ENCODE measurements around the gene ALKBH5.

ALKBH5 gene

DNA sequence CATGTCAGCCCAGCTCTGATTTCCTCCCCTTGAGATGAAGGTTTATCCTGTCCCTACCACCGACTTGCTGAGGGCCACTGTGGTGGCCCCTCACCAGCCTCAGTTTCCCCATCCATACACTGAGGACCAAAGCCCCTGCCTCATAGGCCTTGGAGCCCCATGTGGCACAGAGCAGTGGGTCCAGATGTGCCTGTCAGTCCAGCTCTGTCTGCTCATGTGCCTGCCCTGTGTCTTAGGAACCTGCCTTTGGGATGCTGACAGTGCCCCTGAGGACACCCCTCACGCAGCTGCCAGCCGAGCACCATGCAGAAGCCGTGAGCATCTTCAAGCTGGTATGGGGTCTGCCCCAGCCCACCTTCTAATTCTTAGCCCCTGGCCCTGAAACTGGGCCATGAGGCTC, 39.4 kb upstream of the ALKBH5 start:
- DNase-seq: no peak
- no CpG with 5 or more reads among the region's 4 CpGs for WGBS (ENCODE audit: extremely low coverage, insufficient coverage, low lambda C conversion rate)

DNA sequence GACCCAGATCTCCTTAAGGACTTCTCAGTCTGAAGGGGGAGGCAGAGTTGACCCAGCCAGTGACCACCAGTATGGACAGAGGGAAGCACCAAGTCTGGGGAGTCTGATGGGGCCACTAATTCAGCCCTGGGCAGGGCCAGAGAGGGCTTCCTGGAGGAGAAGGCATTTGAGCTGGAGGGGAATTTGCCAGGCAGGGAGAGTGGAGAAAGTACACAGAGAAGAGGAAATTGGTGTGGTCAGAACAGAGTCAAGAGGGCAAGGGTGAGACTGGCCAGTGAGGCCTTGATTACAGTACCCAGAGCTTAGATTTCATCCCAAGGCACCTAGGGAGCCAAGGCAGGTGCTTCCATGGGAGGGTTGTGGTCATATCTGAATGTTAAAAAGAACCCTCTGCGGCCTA, 38.8 kb upstream of the ALKBH5 start:
- no peak overlapping the region for H3K18ac ChIP-seq (ENCODE audit: low read length)
- no peak overlapping the region for H2AK5ac ChIP-seq (ENCODE audit: low read length)
- no peak overlapping the region for H3K4me2 ChIP-seq (ENCODE audit: low read length)
- no peak overlapping the region for H2BK120ac ChIP-seq (ENCODE audit: low read depth, low read length)
- no peak overlapping the region for H3K4ac ChIP-seq (ENCODE audit: low read depth, low read length)
- H3K79me1 ChIP-seq (ENCODE audit: low read length): no peaks in the 10 kb centered on the region
- no peak overlapping the region for H3K9ac ChIP-seq (ENCODE audit: low read length)
- H3K36me3 ChIP-seq (ENCODE audit: control insufficient read depth, insufficient read depth, low read length): no peaks in the 10 kb centered on the region
- no peak overlapping the region for H2BK5ac ChIP-seq (ENCODE audit: low read length)
- no CpG with 5 or more reads among the region's 1 CpG for WGBS (ENCODE audit: extremely low coverage, insufficient coverage, low lambda C conversion rate)
- no peak for DNase-seq
- no peaks in the 10 kb centered on the region for H3K79me2 ChIP-seq (ENCODE audit: control insufficient read depth, insufficient read depth, low read length)
- H3K23ac ChIP-seq (ENCODE audit: low read length): no peak overlapping the region
- no peak overlapping the region for H4K8ac ChIP-seq (ENCODE audit: low read depth, low read length)
- H3K56ac ChIP-seq (ENCODE audit: low read length): no peak overlapping the region
- no peaks in the 10 kb centered on the region for H3K4me1 ChIP-seq (ENCODE audit: control insufficient read depth, low read depth, low read length)
- no peak overlapping the region for H2BK15ac ChIP-seq (replicated peaks; ENCODE audit: low read depth)
- no peaks in the 10 kb centered on the region for H3K27me3 ChIP-seq (ENCODE audit: insufficient read depth, low read length, poor library complexity)
- H4K5ac ChIP-seq (ENCODE audit: low read length): no peak overlapping the region
- H3K4me3 ChIP-seq (ENCODE audit: low read length): no peak overlapping the region
- no peak overlapping the region for H3K27ac ChIP-seq (ENCODE audit: low read depth, low read length)

More for the DNA sequence above, 39.4 kb upstream of the ALKBH5 start:
- Histone ChIP-seq H3K79me2 (ENCODE audit: control insufficient read depth, insufficient read depth, low read length) (no peaks in the 10 kb centered on the region), H3K27ac (ENCODE audit: low read depth, low read length) (no peak overlapping the region), H2BK5ac (ENCODE audit: low read length) (no peak overlapping the region), H3K4me1 (ENCODE audit: control insufficient read depth, low read depth, low read length) (no peaks in the 10 kb centered on the region), H3K18ac (ENCODE audit: low read length) (no peak overlapping the region), H3K4ac (ENCODE audit: low read depth, low read length) (no peak overlapping the region), H3K36me3 (ENCODE audit: control insufficient read depth, insufficient read depth, low read length) (no peaks in the 10 kb centered on the region), H4K5ac (ENCODE audit: low read length) (no peak overlapping the region), H3K23ac (ENCODE audit: low read length) (no peak overlapping the region), H3K79me1 (ENCODE audit: low read length) (no peaks in the 10 kb centered on the region), H3K4me3 (ENCODE audit: low read length) (no peak overlapping the region), H2AK5ac (ENCODE audit: low read length) (no peak overlapping the region), H3K56ac (ENCODE audit: low read length) (no peak overlapping the region), H2BK15ac (replicated peaks; ENCODE audit: low read depth) (no peak overlapping the region), H3K27me3 (ENCODE audit: insufficient read depth, low read length, poor library complexity) (no peaks in the 10 kb centered on the region), H4K8ac (ENCODE audit: low read depth, low read length) (no peak overlapping the region), H3K4me2 (ENCODE audit: low read length) (no peak overlapping the region), H2BK120ac (ENCODE audit: low read depth, low read length) (no peak overlapping the region), H3K9ac (ENCODE audit: low read length) (no peak overlapping the region)

DNA sequence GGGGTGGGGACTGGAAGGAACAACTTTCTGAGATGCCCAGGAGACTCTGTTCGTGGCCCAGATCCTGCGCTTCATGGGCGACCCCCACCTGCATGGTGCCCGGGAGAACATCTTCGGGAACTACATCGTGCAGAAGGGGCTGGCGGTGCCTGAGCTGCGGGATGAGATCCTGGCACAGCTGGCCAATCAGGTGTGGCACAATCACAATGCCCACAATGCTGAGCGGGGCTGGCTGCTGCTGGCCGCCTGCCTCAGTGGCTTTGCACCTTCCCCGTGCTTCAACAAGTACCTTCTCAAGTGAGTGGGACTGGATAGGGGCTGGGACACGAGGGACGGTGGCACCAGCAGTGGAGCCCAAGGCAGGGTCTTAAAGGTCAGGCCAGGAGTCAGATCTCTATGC, 37.8 kb upstream of the ALKBH5 start:
- Histone ChIP-seq H2BK5ac (ENCODE audit: low read length) (no peak overlapping the region), H4K5ac (ENCODE audit: low read length) (no peak overlapping the region), H3K27ac (ENCODE audit: low read depth, low read length) (no peak overlapping the region), H4K8ac (ENCODE audit: low read depth, low read length) (no peak overlapping the region), H3K4me3 (ENCODE audit: low read length) (no peak overlapping the region), H3K79me2 (ENCODE audit: control insufficient read depth, insufficient read depth, low read length) (no peaks in the 10 kb centered on the region), H3K4me1 (ENCODE audit: control insufficient read depth, low read depth, low read length) (no peaks in the 10 kb centered on the region), H2AK5ac (ENCODE audit: low read length) (no peak overlapping the region), H2BK120ac (ENCODE audit: low read depth, low read length) (no peak overlapping the region), H3K79me1 (ENCODE audit: low read length) (no peaks in the 10 kb centered on the region), H3K4ac (ENCODE audit: low read depth, low read length) (no peak overlapping the region), H3K23ac (ENCODE audit: low read length) (no peak overlapping the region), H3K18ac (ENCODE audit: low read length) (no peak overlapping the region), H2BK15ac (replicated peaks; ENCODE audit: low read depth) (no peak overlapping the region), H3K36me3 (ENCODE audit: control insufficient read depth, insufficient read depth, low read length) (no peaks in the 10 kb centered on the region), H3K56ac (ENCODE audit: low read length) (no peak overlapping the region), H3K27me3 (ENCODE audit: insufficient read depth, low read length, poor library complexity) (no peaks in the 10 kb centered on the region), H3K4me2 (ENCODE audit: low read length) (no peak overlapping the region), H3K9ac (ENCODE audit: low read length) (no peak overlapping the region)
- DNase-seq: no peak
- no CpG with 5 or more reads among the region's 13 CpGs for WGBS (ENCODE audit: extremely low coverage, insufficient coverage, low lambda C conversion rate)

DNA sequence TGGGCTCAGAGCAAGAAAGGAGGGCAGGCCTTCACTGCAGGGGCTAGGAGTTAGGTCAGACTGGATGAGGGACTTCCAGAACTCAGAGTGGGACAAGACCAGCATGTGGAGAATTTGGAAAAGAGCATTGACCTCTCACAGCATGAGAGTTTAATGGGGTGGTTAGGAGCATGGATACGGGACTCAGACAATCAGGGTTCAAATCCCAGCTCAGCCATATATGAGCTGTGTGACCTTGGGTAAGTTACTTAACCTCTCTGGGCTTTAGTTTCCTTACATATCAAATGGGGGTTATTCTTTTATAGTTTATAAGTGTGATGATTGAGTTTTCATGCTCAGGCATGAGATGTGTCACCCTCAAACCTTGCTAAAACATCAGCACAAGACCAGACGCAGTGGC, 37.4 kb upstream of the ALKBH5 start:
- Histone ChIP-seq H3K4me1 (ENCODE audit: control insufficient read depth, low read depth, low read length) (no peaks in the 10 kb centered on the region), H3K4ac (ENCODE audit: low read depth, low read length) (no peak overlapping the region), H3K79me2 (ENCODE audit: control insufficient read depth, insufficient read depth, low read length) (no peaks in the 10 kb centered on the region), H3K56ac (ENCODE audit: low read length) (no peak overlapping the region), H4K8ac (ENCODE audit: low read depth, low read length) (no peak overlapping the region), H3K4me3 (ENCODE audit: low read length) (no peak overlapping the region), H3K18ac (ENCODE audit: low read length) (no peak overlapping the region), H3K79me1 (ENCODE audit: low read length) (no peaks in the 10 kb centered on the region), H3K23ac (ENCODE audit: low read length) (no peak overlapping the region), H3K36me3 (ENCODE audit: control insufficient read depth, insufficient read depth, low read length) (no peaks in the 10 kb centered on the region), H2BK120ac (ENCODE audit: low read depth, low read length) (no peak overlapping the region), H4K5ac (ENCODE audit: low read length) (no peak overlapping the region), H3K27me3 (ENCODE audit: insufficient read depth, low read length, poor library complexity) (no peaks in the 10 kb centered on the region), H3K4me2 (ENCODE audit: low read length) (no peak overlapping the region), H2BK5ac (ENCODE audit: low read length) (no peak overlapping the region), H2BK15ac (replicated peaks; ENCODE audit: low read depth) (no peak overlapping the region), H3K27ac (ENCODE audit: low read depth, low read length) (no peak overlapping the region), H3K9ac (ENCODE audit: low read length) (no peak overlapping the region), H2AK5ac (ENCODE audit: low read length) (no peak overlapping the region)
- no CpG with 5 or more reads among the region's 2 CpGs for WGBS (ENCODE audit: extremely low coverage, insufficient coverage, low lambda C conversion rate)
- no peak for DNase-seq

DNA sequence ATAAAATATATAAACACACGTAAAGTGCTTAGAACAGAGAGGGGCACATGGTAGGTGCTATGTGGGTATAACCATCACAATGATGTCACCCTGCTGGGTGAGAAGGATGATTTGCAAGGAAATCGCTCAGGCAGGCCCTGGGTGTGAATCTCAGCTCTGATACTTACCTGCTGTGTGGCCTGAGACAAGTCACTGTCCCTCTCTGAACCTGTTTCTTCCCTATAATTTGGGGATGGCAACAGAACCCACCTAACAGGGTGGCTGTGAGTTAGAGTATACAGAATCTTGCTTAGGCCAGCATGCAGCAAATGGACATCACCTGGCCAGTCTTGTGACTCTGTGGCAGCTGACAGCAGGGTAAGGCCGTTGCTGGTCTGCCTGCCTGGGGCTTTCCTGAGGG, 36.6 kb upstream of the ALKBH5 start:
- H2AK5ac ChIP-seq (ENCODE audit: low read length): no peak overlapping the region
- no peak overlapping the region for H2BK15ac ChIP-seq (replicated peaks; ENCODE audit: low read depth)
- WGBS (ENCODE audit: extremely low coverage, insufficient coverage, low lambda C conversion rate): no CpG with 5 or more reads among the region's 3 CpGs
- no peak overlapping the region for H3K18ac ChIP-seq (ENCODE audit: low read length)
- H3K4me1 ChIP-seq (ENCODE audit: control insufficient read depth, low read depth, low read length): no peaks in the 10 kb centered on the region
- H3K27me3 ChIP-seq (ENCODE audit: insufficient read depth, low read length, poor library complexity): no peaks in the 10 kb centered on the region
- no peaks in the 10 kb centered on the region for H3K79me2 ChIP-seq (ENCODE audit: control insufficient read depth, insufficient read depth, low read length)
- H3K23ac ChIP-seq (ENCODE audit: low read length): no peak overlapping the region
- H3K36me3 ChIP-seq (ENCODE audit: control insufficient read depth, insufficient read depth, low read length): no peaks in the 10 kb centered on the region
- H3K4ac ChIP-seq (ENCODE audit: low read depth, low read length): no peak overlapping the region
- H3K27ac ChIP-seq (ENCODE audit: low read depth, low read length): no peak overlapping the region
- H3K4me2 ChIP-seq (ENCODE audit: low read length): no peak overlapping the region
- H3K4me3 ChIP-seq (ENCODE audit: low read length): no peak overlapping the region
- no peak overlapping the region for H2BK120ac ChIP-seq (ENCODE audit: low read depth, low read length)
- H3K9ac ChIP-seq (ENCODE audit: low read length): no peak overlapping the region
- DNase-seq: no peak
- no peak overlapping the region for H4K8ac ChIP-seq (ENCODE audit: low read depth, low read length)
- no peak overlapping the region for H3K56ac ChIP-seq (ENCODE audit: low read length)
- no peak overlapping the region for H2BK5ac ChIP-seq (ENCODE audit: low read length)
- H3K79me1 ChIP-seq (ENCODE audit: low read length): no peaks in the 10 kb centered on the region
- H4K5ac ChIP-seq (ENCODE audit: low read length): no peak overlapping the region

DNA sequence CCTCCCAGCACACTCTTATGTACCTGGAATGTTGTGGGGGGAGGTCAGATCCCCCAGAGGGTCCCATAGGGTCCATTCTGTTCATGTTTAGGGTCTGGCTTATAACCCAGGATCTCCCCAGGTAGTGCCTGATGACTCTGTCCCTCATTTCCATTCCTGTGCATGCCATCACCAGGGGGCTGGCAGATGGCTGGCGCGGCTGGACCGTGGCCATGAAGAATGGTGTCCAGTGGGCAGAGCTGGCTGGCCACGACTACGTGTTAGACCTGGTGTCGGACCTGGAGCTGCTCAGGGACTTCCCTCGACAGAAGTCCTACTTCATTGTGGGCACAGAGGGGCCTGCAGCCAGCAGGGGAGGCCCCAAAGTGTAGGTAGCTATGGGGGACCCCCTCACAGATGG, 35.0 kb upstream of the ALKBH5 start:
- Histone ChIP-seq H4K8ac (ENCODE audit: low read depth, low read length) (no peak overlapping the region), H3K9ac (ENCODE audit: low read length) (no peak overlapping the region), H3K56ac (ENCODE audit: low read length) (no peak overlapping the region), H3K4me1 (ENCODE audit: control insufficient read depth, low read depth, low read length) (no peaks in the 10 kb centered on the region), H3K79me2 (ENCODE audit: control insufficient read depth, insufficient read depth, low read length) (no peaks in the 10 kb centered on the region), H2AK5ac (ENCODE audit: low read length) (no peak overlapping the region), H2BK5ac (ENCODE audit: low read length) (no peak overlapping the region), H3K23ac (ENCODE audit: low read length) (no peak overlapping the region), H4K5ac (ENCODE audit: low read length) (no peak overlapping the region), H2BK15ac (replicated peaks; ENCODE audit: low read depth) (no peak overlapping the region), H3K4me3 (ENCODE audit: low read length) (no peak overlapping the region), H3K27ac (ENCODE audit: low read depth, low read length) (no peak overlapping the region), H3K27me3 (ENCODE audit: insufficient read depth, low read length, poor library complexity) (no peaks in the 10 kb centered on the region), H3K4me2 (ENCODE audit: low read length) (no peak overlapping the region), H3K36me3 (ENCODE audit: control insufficient read depth, insufficient read depth, low read length) (no peaks in the 10 kb centered on the region), H3K79me1 (ENCODE audit: low read length) (no peaks in the 10 kb centered on the region), H3K18ac (ENCODE audit: low read length) (no peak overlapping the region), H2BK120ac (ENCODE audit: low read depth, low read length) (no peak overlapping the region), H3K4ac (ENCODE audit: low read depth, low read length) (no peak overlapping the region)
- DNase-seq: no peak
- WGBS (ENCODE audit: extremely low coverage, insufficient coverage, low lambda C conversion rate): no CpG with 5 or more reads among the region's 7 CpGs
